ENCODE data around the gene RRAGC.

RRAGC gene

GRCh38 chr1:38873027-38873969 is 13.7 kb upstream of the RRAGC start, which contains the start of gene MYCBP:
MYCBP (minus strand) TSS chr1:38873348; CDS start chr1:38873305, 43 bp downstream.
- Histone ChIP-seq H3K9ac (no peak within 1 kb of the TSS), H3K9me3 (ENCODE audit: control insufficient read depth, low read length) (no peaks in the 10 kb centered on the region)
- TF ChIP-seq CTCF (IDR thresholded peaks at IDR 0.05) = peak; percentile 21

DNA sequence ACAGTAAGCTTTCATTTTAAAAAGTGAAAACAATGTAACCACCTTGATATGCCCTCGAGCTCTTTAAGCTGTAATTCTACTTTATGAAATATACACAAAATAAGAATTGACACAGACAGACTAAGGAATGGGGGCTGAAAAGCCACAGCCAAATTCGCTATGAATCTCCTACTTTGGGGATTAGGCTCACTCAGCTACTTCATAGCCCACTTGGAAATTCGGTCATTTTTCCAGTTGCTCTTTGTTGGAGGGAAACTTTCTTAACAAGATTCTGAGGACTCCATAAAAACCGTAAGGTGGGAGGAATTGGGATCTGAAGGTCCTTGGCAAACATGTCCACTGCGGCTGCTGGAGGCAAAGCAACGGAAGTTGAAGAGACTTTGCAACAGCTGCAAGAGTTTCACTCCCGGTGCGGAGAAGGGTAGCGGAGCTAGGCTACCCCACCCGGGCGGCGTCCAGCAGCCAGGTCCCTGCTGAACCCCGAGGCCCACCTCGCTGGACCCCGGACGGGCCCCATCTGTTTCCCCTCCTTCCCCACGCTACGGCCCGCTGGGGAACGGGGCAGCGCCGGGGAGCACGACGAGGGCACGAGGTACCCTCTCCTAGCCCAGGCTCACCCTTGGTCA is 12.9 kb upstream of the RRAGC start:
- Histone ChIP-seq H3K4me1 (no peaks in the 10 kb centered on the region), H3K4me3 (ENCODE audit: low read depth, low read length) (peak overlapping the region; percentile 68), H3K27me3 (ENCODE audit: control insufficient read depth, insufficient read depth, low read length) (no peaks in the 10 kb centered on the region), H3K9ac (no peak overlapping the region), H3K27ac (no peak overlapping the region), H2AFZ (peak overlapping the region; percentile 81), H3K9me3 (ENCODE audit: control insufficient read depth, low read length) (no peaks in the 10 kb centered on the region), H3K36me3 (ENCODE audit: control insufficient read depth, insufficient read depth, low read length) (no peaks in the 10 kb centered on the region), H3K79me2 (no peaks in the 10 kb centered on the region), H3K4me2 (ENCODE audit: low read length) (peak overlapping the region; percentile 99)
- no peak for TF ChIP-seq CTCF (IDR thresholded peaks at IDR 0.05)

More at GRCh38 chr1:38873027-38873969, 13.7 kb upstream of the RRAGC start, which contains the start of gene MYCBP:
- no peaks in the 10 kb centered on the region for H3K79me2 ChIP-seq
- peak within 1 kb of the TSS; percentile 81 for H2AFZ ChIP-seq
- H3K4me3 ChIP-seq (ENCODE audit: low read depth, low read length) = peak within 1 kb of the TSS; percentile 68
- H3K27ac ChIP-seq = peak within 1 kb of the TSS; percentile 11
- H3K4me2 ChIP-seq (ENCODE audit: low read length) = peak within 1 kb of the TSS; percentile 99
- H3K27me3 ChIP-seq (ENCODE audit: control insufficient read depth, insufficient read depth, low read length) = no peaks in the 10 kb centered on the region
- H3K4me1 ChIP-seq = no peaks in the 10 kb centered on the region
- H3K36me3 ChIP-seq (ENCODE audit: control insufficient read depth, insufficient read depth, low read length) = no peaks in the 10 kb centered on the region

DNA sequence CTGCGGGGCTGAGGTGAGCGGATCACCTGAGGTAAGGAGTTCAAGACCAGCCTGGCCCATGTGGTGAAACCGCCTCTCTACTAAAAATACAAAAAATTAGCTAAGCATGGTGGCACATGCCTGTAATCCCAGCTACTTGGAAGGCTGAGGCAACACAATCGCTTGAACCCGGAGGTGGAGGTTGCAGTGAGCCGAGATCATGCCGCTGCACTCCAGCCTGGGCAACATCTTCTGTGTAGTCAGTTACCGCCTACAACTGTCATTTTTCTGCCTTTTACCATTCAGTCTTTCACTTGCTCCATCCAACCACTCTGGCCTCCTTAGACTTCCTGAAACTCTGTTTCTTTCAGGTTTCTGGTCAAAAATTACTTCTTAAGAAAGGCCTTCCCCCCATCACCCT is 11.4 kb upstream of the RRAGC start:
- TF ChIP-seq CTCF (IDR thresholded peaks at IDR 0.05) = no peak
- Histone ChIP-seq H3K9me3 (ENCODE audit: control insufficient read depth, low read length) (no peaks in the 10 kb centered on the region), H3K27ac (no peak overlapping the region), H3K4me3 (ENCODE audit: low read depth, low read length) (no peak overlapping the region), H3K9ac (no peak overlapping the region), H3K27me3 (ENCODE audit: control insufficient read depth, insufficient read depth, low read length) (no peaks in the 10 kb centered on the region), H3K4me1 (no peaks in the 10 kb centered on the region), H3K36me3 (ENCODE audit: control insufficient read depth, insufficient read depth, low read length) (no peaks in the 10 kb centered on the region), H2AFZ (no peak overlapping the region), H3K79me2 (no peaks in the 10 kb centered on the region), H3K4me2 (ENCODE audit: low read length) (no peak overlapping the region)

DNA sequence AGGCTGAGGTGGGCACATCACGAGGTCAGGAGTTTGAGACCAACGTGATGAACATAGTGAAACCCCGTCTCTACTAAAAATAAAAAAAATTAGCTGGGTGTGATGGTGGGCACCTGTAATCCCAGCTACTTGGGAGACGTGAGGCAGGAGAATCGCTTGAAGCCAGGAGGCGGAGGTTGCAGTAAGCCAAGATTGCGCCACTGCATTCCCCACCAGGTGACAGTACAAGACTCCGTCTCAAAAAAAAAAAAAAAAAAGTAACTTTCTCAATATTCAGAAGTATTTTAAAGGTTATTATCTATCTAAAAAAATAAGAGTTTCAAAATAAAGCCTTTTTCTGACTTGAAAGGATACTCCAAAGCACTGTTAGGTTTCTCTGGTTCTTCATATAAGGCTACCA is 7.6 kb upstream of the RRAGC start:
- Histone ChIP-seq H3K79me2 (no peaks in the 10 kb centered on the region), H3K27ac (no peak overlapping the region), H3K4me3 (ENCODE audit: low read depth, low read length) (no peak overlapping the region), H3K9me3 (ENCODE audit: control insufficient read depth, low read length) (no peaks in the 10 kb centered on the region), H3K36me3 (ENCODE audit: control insufficient read depth, insufficient read depth, low read length) (no peaks in the 10 kb centered on the region), H3K27me3 (ENCODE audit: control insufficient read depth, insufficient read depth, low read length) (no peaks in the 10 kb centered on the region), H2AFZ (no peak overlapping the region), H3K9ac (no peak overlapping the region), H3K4me1 (no peaks in the 10 kb centered on the region), H3K4me2 (ENCODE audit: low read length) (no peak overlapping the region)
- TF ChIP-seq CTCF (IDR thresholded peaks at IDR 0.05) = no peak

All from parathyroid adenoma (tissue), 2 donors.